IMR-90 (cell line): ENCODE results near the gene IL21R. TPM values are rescaled to one million over a fixed set of nuclear protein-coding genes. Genes with fewer than 3 reads are reported as not detected.
A peak's percentile ranks its signal among the peaks of the same experiment; 100 is the strongest.

Source experiments
- ATAC-seq: fragments of 200-7000 bp; cut with Tn5 transposase; 2 replicates; pipeline ENCODE4 v1.9.1; 2020; ENCODE audit warnings: low read depth, mild to moderate bottlenecking, moderate library complexity
- BruUV-seq: library from RNA; stranded (reverse); fragments of 400-500 nt; replicated peaks from 2 replicates; lab custom pipeline; 2021; lab: Mats Ljungman, UMichigan
- CTCF ChIA-PET: fragments of 300-600 bp; formaldehyde crosslinking; extraction: SDS; loops from one replicate; lab custom pipeline; 2021; ENCODE audit warnings: antibody characterized with exemption; lab: Yijun Ruan, JAX
- POLR2A ChIA-PET: fragments of 300-600 bp; sonication (Branson Sonifier 250); formaldehyde crosslinking; loops from one replicate; lab custom pipeline; 2022; ENCODE audit warnings: antibody characterized with exemption; ENCODE audit not compliant: unreplicated experiment; lab: Charles Lee
- DNase-seq: peaks from one replicate; pipeline ENCODE4 v3.0.0; 2013
- H2AFZ ChIP-seq: replicated peaks from 2 replicates; pipeline ENCODE3; 2013; ENCODE audit warnings: low read length, mild to moderate bottlenecking; ENCODE audit not compliant: poor library complexity
- H2AK5ac ChIP-seq: 2 replicates; pipeline ENCODE4 v1.6.1; 2013; ENCODE audit warnings: low read depth, low read length, inconsistent platforms
- H2AK9ac ChIP-seq: replicated peaks from 2 replicates; pipeline ENCODE3; 2013; ENCODE audit warnings: mild to moderate bottlenecking, low read depth, low read length, moderate library complexity; ENCODE audit not compliant: poor library complexity
- H2BK120ac ChIP-seq: 2 replicates; pipeline ENCODE4 v1.6.1; 2013; ENCODE audit warnings: low read depth, low read length, inconsistent platforms
- H2BK15ac ChIP-seq: 3 replicates; pipeline ENCODE4 v1.6.1; 2013; ENCODE audit warnings: low read depth, low read length, inconsistent platforms
- H2BK20ac ChIP-seq: 2 replicates; pipeline ENCODE4 v1.6.1; 2013; ENCODE audit warnings: low read depth, mild to moderate bottlenecking, inconsistent platforms, low read length, moderate library complexity
- H2BK5ac ChIP-seq: 2 replicates; pipeline ENCODE4 v1.6.1; 2013; ENCODE audit warnings: mild to moderate bottlenecking, low read depth, low read length, inconsistent platforms; ENCODE audit not compliant: poor library complexity, severe bottlenecking
- H3K14ac ChIP-seq: replicated peaks from 2 replicates; pipeline ENCODE4 v1.6.1; 2013; ENCODE audit warnings: low read depth, low read length, inconsistent platforms
- H3K18ac ChIP-seq: 2 replicates; pipeline ENCODE4 v1.6.1; 2013; ENCODE audit warnings: low read depth, low read length, control low read depth
- H3K23ac ChIP-seq: 2 replicates; pipeline ENCODE4 v1.6.1; 2013; ENCODE audit warnings: low read depth, low read length, inconsistent platforms
- H3K27ac ChIP-seq: 2 replicates; pipeline ENCODE4 v1.5.1; 2013; ENCODE audit warnings: mild to moderate bottlenecking, control low read depth, low read length; ENCODE audit not compliant: insufficient read depth
- H3K27me3 ChIP-seq: 2 replicates; pipeline ENCODE4 v1.6.1; 2013; ENCODE audit warnings: low read length; ENCODE audit not compliant: control insufficient read depth, insufficient read depth
- H3K36me3 ChIP-seq: 2 replicates; pipeline ENCODE4 v1.6.1; 2013; ENCODE audit warnings: low read length, mixed read lengths; ENCODE audit not compliant: control insufficient read depth, insufficient read depth
- H3K4ac ChIP-seq: 2 replicates; pipeline ENCODE4 v1.6.1; 2013; ENCODE audit warnings: low read depth, low read length, inconsistent platforms
- H3K4me1 ChIP-seq: 2 replicates; pipeline ENCODE4 v1.6.1; 2013; ENCODE audit warnings: low read length, mixed read lengths; ENCODE audit not compliant: control insufficient read depth, insufficient read depth
- H3K4me2 ChIP-seq: 2 replicates; pipeline ENCODE4 v1.6.1; 2013; ENCODE audit warnings: low read depth, mild to moderate bottlenecking, control low read depth, low read length, moderate library complexity
- H3K4me3 ChIP-seq: 2 replicates; pipeline ENCODE4 v1.5.1; 2013; ENCODE audit warnings: low read depth, mild to moderate bottlenecking, control low read depth, low read length, moderate library complexity; ENCODE audit not compliant: insufficient read depth
- H3K56ac ChIP-seq: 2 replicates; pipeline ENCODE4 v1.6.1; 2013; ENCODE audit warnings: low read length, inconsistent platforms; ENCODE audit not compliant: insufficient read depth; ENCODE audit errors: extremely low read depth
- H3K79me1 ChIP-seq, 2 experiments: 2 replicates each; pipeline ENCODE4 v1.6.1; 2013; ENCODE audit warnings: low read length in 2 of 2, inconsistent platforms in 1 of 2, low read depth in 1 of 2
- H3K9ac ChIP-seq: 2 replicates; pipeline ENCODE4 v1.6.1; 2013; ENCODE audit warnings: low read depth, low read length, control low read depth
- H3K9me1 ChIP-seq: 2 replicates; pipeline ENCODE4 v1.6.1; 2013; ENCODE audit warnings: low read length, inconsistent platforms; ENCODE audit not compliant: insufficient read depth
- H3K9me3 ChIP-seq: 2 replicates; pipeline ENCODE4 v1.6.1; 2013; ENCODE audit warnings: low read length; ENCODE audit not compliant: control insufficient read depth, insufficient read depth
- H4K20me1 ChIP-seq: 2 replicates; pipeline ENCODE4 v1.6.1; 2013; ENCODE audit warnings: low read length, inconsistent platforms; ENCODE audit not compliant: insufficient read depth
- H4K5ac ChIP-seq: 2 replicates; pipeline ENCODE4 v1.6.1; 2013; ENCODE audit warnings: mild to moderate bottlenecking, low read depth, low read length, control low read depth
- H4K8ac ChIP-seq, 2 experiments: 2 replicates each; pipeline ENCODE4 v1.6.1; 2013; ENCODE audit warnings: low read depth in 2 of 2, low read length in 2 of 2, control low read depth in 1 of 2, inconsistent platforms in 1 of 2
- H4K91ac ChIP-seq: 2 replicates; pipeline ENCODE4 v1.6.1; 2013; ENCODE audit warnings: low read depth, low read length, inconsistent platforms; ENCODE audit not compliant: insufficient read depth
- RCOR1 ChIP-seq: IDR thresholded peaks from 2 replicates; pipeline ENCODE4 v1.6.1; 2012; ENCODE audit warnings: mild to moderate bottlenecking, low read length, improper control_type of control experiment; ENCODE audit not compliant: insufficient replicate concordance
- USF2 ChIP-seq: fragments of 150-350 bp; IDR thresholded peaks from 2 replicates; pipeline ENCODE4 v1.6.1; 2017; ENCODE audit warnings: mild to moderate bottlenecking, antibody characterized with exemption, low read length, low read depth
- WGBS, 2 experiments: methylation state at CpG; one replicate each; pipeline versions ENCODE4 v1.1.5 to v1.1.7; 2013; ENCODE audit warnings: missing lambda C conversion rate in 2 of 2; ENCODE audit not compliant: insufficient read length in 1 of 2; ENCODE audit errors: extremely low coverage in 2 of 2; 5-methylcytosine and 5-hydroxymethylcytosine counted together
- dilution Hi-C: fragments of 300-500 bp; cut with HindIII; formaldehyde crosslinking; loops from one replicate; pipeline ENCODE4 v1.14.3; 2018; ENCODE audit warnings: low sequenced_read_pairs; ENCODE audit not compliant: unreplicated experiment
- in situ Hi-C: fragments of 300-500 bp; cut with MboI; formaldehyde crosslinking; loops from 3 replicates; pipeline ENCODE4 v1.14.3; 2019; ENCODE audit warnings: low sequenced_read_pairs, inconsistent platforms, mixed read lengths
- intact Hi-C: fragments of 100-400 bp; cut with micrococcal nuclease; formaldehyde crosslinking; loops from 2 replicates; pipeline ENCODE4 v1.10.0; 2022
- polyA plus RNA-seq, 3 experiments: library from polyadenylated mRNA; depleted of rRNA; stranded (reverse); fragments of >200 nt; gene quantifications; 2 replicates each; pipeline ENCODE4 v1.2.3, GENCODE V29; 2012; ENCODE audit warnings: low replicate concordance in 1 of 3
- total RNA-seq: library from RNA; depleted of rRNA; stranded (reverse); fragments of >200 nt; gene quantifications from 2 replicates; pipeline ENCODE4 v1.2.3, GENCODE V29; 2012

The IL21R gene
- total and polyA plus RNA-seq, 2 of the 4 experiments (the other 2 are of a cell fraction): 0.72 to 0.97 TPM

GRCh38 chr16:27400751-27401620, 988 bp upstream of the IL21R start:
- peak overlapping the region; percentile 91 for H3K4ac ChIP-seq
- ChIA-PET POLR2A (interaction anchor here (0.7 kb wide), 1 partner anchor 237 kb away, joined by 5 read pairs; no protein-coding TSS in a partner anchor), CTCF (interaction anchor here (0.7 kb wide), 2 partner anchors 9 to 232 kb away, joined by 3 to 9 read pairs; no protein-coding TSS in a partner anchor)
- peak overlapping the region; percentile 31 to 58; a peak in 2 of 4 replicates for H4K8ac ChIP-seq
- peaks cover 14% of the 10 kb centered on the region for H3K9me1 ChIP-seq
- peak overlapping the region; percentile 76 for H2BK120ac ChIP-seq
- in situ Hi-C loops (no loop called here), dilution Hi-C loops (no loop called here), intact Hi-C loops (no loop called here)
- peak overlapping the region; percentile 13 for H2BK5ac ChIP-seq
- H2AK9ac ChIP-seq: peak overlapping the region; percentile 56
- H2AFZ ChIP-seq: peak overlapping the region; percentile 47
- WGBS, 2 experiments: 100% methylated on average over 1 of the region's 11 CpGs; no CpG with 5 or more reads in 1 of the 2 experiments
- peak overlapping the region; percentile 53; the same call in 1 of the 2 replicates for H3K18ac ChIP-seq
- H2BK15ac ChIP-seq: peak overlapping the region; percentile 63; the same call in 1 of the 3 replicates
- H3K14ac ChIP-seq: peak overlapping the region; percentile 86
- peak overlapping the region; percentile 27; the same call in 1 of the 2 replicates for H4K5ac ChIP-seq
- ATAC-seq (no peak), DNase-seq (peak; percentile 40)
- peak overlapping the region; percentile 37 for H3K4me2 ChIP-seq
- H3K9me3 ChIP-seq: no peaks in the 10 kb centered on the region
- no TSS peak for BruUV-seq
- no peak overlapping the region; the same call in 1 of the 2 replicates for H3K27ac ChIP-seq
- H3K4me1 ChIP-seq: peaks cover 14% of the 10 kb centered on the region
- no peaks in the 10 kb centered on the region for H3K27me3 ChIP-seq
- H3K4me3 ChIP-seq: no peak overlapping the region
- no peak overlapping the region for H3K9ac ChIP-seq
- TF ChIP-seq USF2 (no peak), RCOR1 (peak; percentile 41)
- H4K20me1 ChIP-seq: no peaks in the 10 kb centered on the region
- H3K36me3 ChIP-seq: no peaks in the 10 kb centered on the region
- H3K56ac ChIP-seq: no peak overlapping the region
- peaks cover 6 to 15% of the 10 kb centered on the region in 2 experiments; a peak in 2 of 4 replicates for H3K79me1 ChIP-seq
- H2AK5ac ChIP-seq: peak overlapping the region; percentile 64
- peak overlapping the region; percentile 84 for H4K91ac ChIP-seq
- peak overlapping the region; percentile 71; the same call in 1 of the 2 replicates for H3K23ac ChIP-seq
- H2BK20ac ChIP-seq: peak overlapping the region; percentile 57
